HEK293T (cell line): ENCODE results near the gene ING5.

ENCODE experiments used
- CTCF ChIA-PET: fragments of 350-600 bp; formaldehyde crosslinking; extraction: SDS; loops from one replicate; lab custom pipeline; 2021; ENCODE audit warnings: antibody characterized with exemption, inconsistent platforms; lab: Yijun Ruan, JAX
- POLR2A ChIA-PET: fragments of 350-600 bp; formaldehyde crosslinking; extraction: SDS; loops from one replicate; lab custom pipeline; 2020; ENCODE audit warnings: antibody characterized with exemption, inconsistent platforms; lab: Yijun Ruan, JAX
- DNase-seq: peaks from one replicate; pipeline ENCODE4 v3.0.0; 2012; ENCODE audit warnings: mixed read lengths; ENCODE audit errors: extremely low spot score
- ARNT ChIP-seq: fragments of 450-650 bp; IDR thresholded peaks from 2 replicates; pipeline ENCODE4 v1.6.1; 2017; ENCODE audit warnings: mild to moderate bottlenecking
- BHLHE40 ChIP-seq: fragments of 450-650 bp; IDR thresholded peaks from 2 replicates; pipeline ENCODE4 v1.6.1; 2016; ENCODE audit warnings: mild to moderate bottlenecking, moderate library complexity, borderline replicate concordance
- CTBP1 ChIP-seq: fragments of 450-650 bp; IDR thresholded peaks from 2 replicates; pipeline ENCODE4 v1.6.1; 2016; ENCODE audit warnings: borderline replicate concordance
- ELF4 ChIP-seq: fragments of 450-650 bp; IDR thresholded peaks from 2 replicates; pipeline ENCODE4 v1.6.1; 2017; ENCODE audit warnings: antibody characterized with exemption
- FOXA1 ChIP-seq: fragments of 450-650 bp; IDR thresholded peaks from 2 replicates; pipeline ENCODE4 v1.6.1; 2016; ENCODE audit warnings: mild to moderate bottlenecking
- FOXK2 ChIP-seq: fragments of 450-650 bp; IDR thresholded peaks from 2 replicates; pipeline ENCODE4 v1.6.1; 2016; ENCODE audit warnings: mild to moderate bottlenecking
- FOXM1 ChIP-seq: fragments of 450-650 bp; IDR thresholded peaks from 2 replicates; pipeline ENCODE4 v1.6.1; 2017; ENCODE audit warnings: mild to moderate bottlenecking, borderline replicate concordance
- HDGF ChIP-seq: fragments of 450-650 bp; IDR thresholded peaks from 2 replicates; pipeline ENCODE4 v1.6.1; 2017; ENCODE audit warnings: antibody characterized with exemption, borderline replicate concordance
- L3MBTL2 ChIP-seq: fragments of 450-650 bp; conservative IDR thresholded peaks from 2 replicates; pipeline ENCODE4 v1.6.1; 2016; ENCODE audit warnings: mild to moderate bottlenecking
- LEF1 ChIP-seq: fragments of 450-650 bp; IDR thresholded peaks from 2 replicates; pipeline ENCODE4 v1.6.1; 2017; ENCODE audit warnings: mild to moderate bottlenecking, borderline replicate concordance
- NFRKB ChIP-seq: fragments of 450-650 bp; IDR thresholded peaks from 2 replicates; pipeline ENCODE4 v1.6.1; 2016; ENCODE audit warnings: mild to moderate bottlenecking, moderate library complexity
- SP1 ChIP-seq: fragments of 450-650 bp; IDR thresholded peaks from 2 replicates; pipeline ENCODE4 v1.6.1; 2017
- SUZ12 ChIP-seq: fragments of 450-650 bp; IDR thresholded peaks from 2 replicates; pipeline ENCODE4 v1.6.1; 2016; ENCODE audit warnings: mild to moderate bottlenecking
- TARDBP ChIP-seq: fragments of 450-650 bp; IDR thresholded peaks from 2 replicates; pipeline ENCODE4 v1.6.1; 2016
- ZNF384 ChIP-seq: fragments of 450-650 bp; IDR thresholded peaks from 2 replicates; pipeline ENCODE4 v1.6.1; 2016
- TF ChIP-seq, protein P1 (sequence below): fragments of 450-650 bp; IDR thresholded peaks from 2 replicates; pipeline ENCODE4 v1.6.1; 2016

Gene ING5

GRCh38 chr2:241775223-241776177, 73.7 kb downstream of the ING5 start:
- DNase-seq: no peak
- no peak for TF ChIP-seq ELF4
- TF ChIP-seq FOXM1: no peak
- no peak for TF ChIP-seq SUZ12
- TF ChIP-seq L3MBTL2: no peak
- no peak for TF ChIP-seq HDGF
- no peak for TF ChIP-seq NFRKB
- TF ChIP-seq BHLHE40: no peak
- no peak for TF ChIP-seq CTBP1
- TF ChIP-seq ARNT: no peak
- TF ChIP-seq LEF1: no peak
- TF ChIP-seq, protein P1, sequence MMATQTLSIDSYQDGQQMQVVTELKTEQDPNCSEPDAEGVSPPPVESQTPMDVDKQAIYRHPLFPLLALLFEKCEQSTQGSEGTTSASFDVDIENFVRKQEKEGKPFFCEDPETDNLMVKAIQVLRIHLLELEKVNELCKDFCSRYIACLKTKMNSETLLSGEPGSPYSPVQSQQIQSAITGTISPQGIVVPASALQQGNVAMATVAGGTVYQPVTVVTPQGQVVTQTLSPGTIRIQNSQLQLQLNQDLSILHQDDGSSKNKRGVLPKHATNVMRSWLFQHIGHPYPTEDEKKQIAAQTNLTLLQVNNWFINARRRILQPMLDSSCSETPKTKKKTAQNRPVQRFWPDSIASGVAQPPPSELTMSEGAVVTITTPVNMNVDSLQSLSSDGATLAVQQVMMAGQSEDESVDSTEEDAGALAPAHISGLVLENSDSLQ: no peak
- TF ChIP-seq TARDBP: no peak
- no peak for TF ChIP-seq SP1
- no peak for TF ChIP-seq ZNF384
- no peak for TF ChIP-seq FOXA1
- no peak for TF ChIP-seq FOXK2
- POLR2A ChIA-PET: no interaction called here
- CTCF ChIA-PET: no interaction called here

DNA sequence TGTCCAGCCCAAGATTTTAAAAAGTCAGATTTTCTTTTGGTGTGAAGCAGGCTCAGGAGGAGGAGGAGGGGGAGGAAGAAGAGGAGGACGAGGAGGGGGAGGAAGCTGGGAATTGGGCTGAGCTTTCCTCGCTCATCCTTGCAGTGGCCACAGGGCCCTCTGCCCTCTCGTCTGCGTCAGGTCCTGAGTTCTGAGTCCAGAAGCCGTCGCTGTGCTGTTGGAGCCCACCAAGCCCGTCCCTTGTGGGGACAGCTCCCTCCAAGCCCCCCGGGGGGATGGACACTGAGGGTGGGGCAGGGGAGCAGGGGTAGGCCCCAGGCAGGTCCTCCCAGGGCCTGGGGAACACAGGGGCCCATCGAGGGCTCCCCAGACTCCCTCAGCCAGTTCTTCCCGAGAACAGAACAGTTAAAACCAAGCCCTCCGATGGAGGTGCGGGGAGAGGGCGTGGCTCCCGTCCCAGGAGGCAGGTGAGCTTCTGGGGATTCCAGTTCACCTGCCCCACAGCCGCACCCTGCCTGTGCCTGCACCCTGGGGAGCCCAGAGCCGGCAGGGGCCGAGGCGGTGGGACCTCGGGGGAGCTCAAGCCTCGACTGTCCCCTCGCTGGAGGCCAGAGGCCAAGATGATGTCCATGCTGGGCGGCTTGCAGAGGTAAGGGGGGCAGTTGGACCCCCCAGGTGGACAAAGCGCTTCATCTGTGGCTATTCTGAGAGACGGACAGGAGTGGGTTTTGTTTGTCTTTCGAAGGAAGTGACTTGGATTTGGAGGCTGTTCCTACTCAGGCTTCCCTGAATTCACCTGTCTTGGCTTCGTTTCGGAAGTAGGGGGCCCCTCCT, 74.7 kb downstream of the ING5 start, which contains the start of gene GAL3ST2:
Gene GAL3ST2 (plus strand): TSS at position 487 of the 834 bp plus-strand sequence. CDS start 134 bp downstream, at position 621.
- no peak for DNase-seq
- no peak for TF ChIP-seq ELF4
- no peak for TF ChIP-seq LEF1
- TF ChIP-seq SUZ12: no peak
- no peak for TF ChIP-seq BHLHE40
- no peak for TF ChIP-seq HDGF
- TF ChIP-seq FOXM1: no peak
- TF ChIP-seq, protein P1: no peak
- TF ChIP-seq TARDBP: no peak
- TF ChIP-seq FOXA1: no peak
- no peak for TF ChIP-seq FOXK2
- no peak for TF ChIP-seq ARNT
- TF ChIP-seq ZNF384: no peak
- TF ChIP-seq SP1: no peak
- TF ChIP-seq NFRKB: no peak
- ChIA-PET POLR2A (no interaction called here), CTCF (no interaction called here)

GRCh38 chr2:241777170-241777685, 75.4 kb downstream of the ING5 start:
- TF ChIP-seq SUZ12 (no peak), ELF4 (no peak), FOXK2 (no peak), NFRKB (no peak), TARDBP (no peak), SP1 (no peak), ARNT (no peak), L3MBTL2 (no peak), FOXA1 (no peak), LEF1 (no peak), HDGF (no peak), BHLHE40 (no peak)
- TF ChIP-seq, protein P1: no peak
- no peak for DNase-seq
- ChIA-PET CTCF (no interaction called here), POLR2A (no interaction called here)

DNA sequence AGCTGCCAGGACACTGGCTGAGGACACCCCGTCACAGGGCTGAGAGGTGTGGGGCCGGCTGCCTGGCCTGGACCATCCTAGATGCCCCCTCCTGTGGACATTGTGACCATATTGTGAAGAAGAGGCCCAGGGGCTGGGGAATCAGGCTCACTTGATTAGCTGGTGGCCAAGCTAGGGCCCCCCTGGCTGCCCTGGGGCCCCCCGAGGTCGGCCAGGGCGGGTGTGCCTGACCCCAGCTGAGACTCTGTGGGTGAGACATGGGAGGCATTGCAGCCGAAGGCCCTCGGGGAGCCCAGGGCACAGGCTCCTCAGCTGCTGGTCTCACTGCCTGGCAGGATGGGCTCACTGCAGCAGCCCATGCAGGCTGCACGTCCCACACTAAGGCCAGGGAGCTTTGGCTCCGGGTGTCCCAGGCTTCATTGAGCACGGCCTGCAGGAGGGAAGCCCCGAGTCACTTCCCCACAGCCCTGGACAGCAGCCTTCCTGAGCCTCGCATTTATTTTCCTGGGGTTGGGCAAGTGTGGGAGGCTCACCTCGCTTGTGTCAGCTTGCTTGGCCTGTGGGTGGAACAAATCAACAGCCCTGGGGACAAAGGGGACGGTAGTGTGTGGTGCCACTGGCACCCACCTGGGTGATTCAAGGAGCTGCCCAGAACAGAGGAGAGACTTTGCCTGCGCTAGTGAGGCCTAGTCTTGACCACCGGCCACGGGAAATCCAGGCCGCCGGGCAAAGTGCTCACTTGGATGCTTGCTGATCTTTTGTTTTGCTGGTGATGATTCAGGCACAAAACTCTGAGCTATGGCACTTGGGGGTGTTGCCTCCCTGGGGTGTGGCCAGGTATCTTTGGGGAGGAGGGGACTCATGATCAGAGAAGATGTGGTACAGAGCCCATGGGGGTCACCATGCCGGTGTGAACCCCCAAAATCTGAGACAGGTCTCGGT, 76.1 kb downstream of the ING5 start:
- ChIA-PET POLR2A (no interaction called here), CTCF (no interaction called here)
- DNase-seq: no peak
- TF ChIP-seq CTBP1 (no peak), FOXM1 (no peak), LEF1 (no peak), BHLHE40 (no peak), ARNT (no peak), FOXK2 (no peak), TARDBP (no peak), L3MBTL2 (no peak), ZNF384 (no peak), ELF4 (no peak), SUZ12 (no peak), FOXA1 (no peak), SP1 (no peak), HDGF (no peak), NFRKB (no peak)
- TF ChIP-seq, protein P1: no peak
